Neutrophil (primary cell): ENCODE measurements around the gene POU6F2.

Source experiments
- H3K27ac ChIP-seq: fragments of 200-600 bp; sonication (generic); 2 replicates; pipeline ENCODE4 v1.5.1; 2016; ENCODE audit warnings: mild to moderate bottlenecking, moderate library complexity
- H3K27me3 ChIP-seq: fragments of 200-600 bp; sonication (generic); 2 replicates; pipeline ENCODE4 v1.6.0; 2016; ENCODE audit warnings: mild to moderate bottlenecking
- H3K36me3 ChIP-seq: fragments of 200-600 bp; sonication (generic); 2 replicates; pipeline ENCODE4 v1.5.1; 2017
- H3K4me1 ChIP-seq, 2 experiments: fragments of 200-600 bp in 1 of 2; sonication (generic) in 1 of 2; 1 replicate in 1 of 2; 2 replicates in 1 of 2; pipeline versions ENCODE4 v1.5.1 to v1.6.1; 2013 to 2016; ENCODE audit warnings: low read depth in 1 of 2, low read length in 1 of 2, mild to moderate bottlenecking in 1 of 2, moderate library complexity in 1 of 2; ENCODE audit not compliant: control insufficient read depth in 1 of 2, insufficient read depth in 1 of 2
- H3K4me3 ChIP-seq, 2 experiments: fragments of 200-600 bp in 1 of 2; sonication (generic) in 1 of 2; 1 replicate in 1 of 2; 2 replicates in 1 of 2; pipeline ENCODE4 v1.5.1; 2013 to 2016; ENCODE audit warnings: low read depth in 1 of 2, low read length in 1 of 2, mild to moderate bottlenecking in 1 of 2, moderate library complexity in 1 of 2
- H3K9me3 ChIP-seq: fragments of 200-600 bp; sonication (generic); 2 replicates; pipeline ENCODE4 v1.5.1; 2016
- TF ChIP-seq, protein P1 (sequence below): fragments of 200-600 bp; sonication (generic); IDR thresholded peaks from 2 replicates; pipeline ENCODE4 v1.5.1; 2016; ENCODE audit warnings: antibody characterized with exemption

Gene POU6F2

GRCh38 chr7:39336442-39336841 is 358.7 kb downstream of the POU6F2 start:
- Histone ChIP-seq H3K4me3 (no peak overlapping the region), H3K27me3 (no peaks in the 10 kb centered on the region)

GRCh38 chr7:39338716-39339115 is 361.0 kb downstream of the POU6F2 start:
- Histone ChIP-seq H3K36me3 (no peaks in the 10 kb centered on the region), H3K27me3 (no peaks in the 10 kb centered on the region), H3K9me3 (no peaks in the 10 kb centered on the region), H3K27ac (no peak overlapping the region), H3K4me3 (no peak overlapping the region), H3K4me1 (no peaks in the 10 kb centered on the region)
- TF ChIP-seq, protein P1, sequence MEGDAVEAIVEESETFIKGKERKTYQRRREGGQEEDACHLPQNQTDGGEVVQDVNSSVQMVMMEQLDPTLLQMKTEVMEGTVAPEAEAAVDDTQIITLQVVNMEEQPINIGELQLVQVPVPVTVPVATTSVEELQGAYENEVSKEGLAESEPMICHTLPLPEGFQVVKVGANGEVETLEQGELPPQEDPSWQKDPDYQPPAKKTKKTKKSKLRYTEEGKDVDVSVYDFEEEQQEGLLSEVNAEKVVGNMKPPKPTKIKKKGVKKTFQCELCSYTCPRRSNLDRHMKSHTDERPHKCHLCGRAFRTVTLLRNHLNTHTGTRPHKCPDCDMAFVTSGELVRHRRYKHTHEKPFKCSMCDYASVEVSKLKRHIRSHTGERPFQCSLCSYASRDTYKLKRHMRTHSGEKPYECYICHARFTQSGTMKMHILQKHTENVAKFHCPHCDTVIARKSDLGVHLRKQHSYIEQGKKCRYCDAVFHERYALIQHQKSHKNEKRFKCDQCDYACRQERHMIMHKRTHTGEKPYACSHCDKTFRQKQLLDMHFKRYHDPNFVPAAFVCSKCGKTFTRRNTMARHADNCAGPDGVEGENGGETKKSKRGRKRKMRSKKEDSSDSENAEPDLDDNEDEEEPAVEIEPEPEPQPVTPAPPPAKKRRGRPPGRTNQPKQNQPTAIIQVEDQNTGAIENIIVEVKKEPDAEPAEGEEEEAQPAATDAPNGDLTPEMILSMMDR: no peak

More at GRCh38 chr7:39336442-39336841, 358.7 kb downstream of the POU6F2 start:
- no peaks in the 10 kb centered on the region for H3K4me1 ChIP-seq
- H3K9me3 ChIP-seq: no peaks in the 10 kb centered on the region
- H3K36me3 ChIP-seq: no peaks in the 10 kb centered on the region
- H3K27ac ChIP-seq: no peak overlapping the region
- TF ChIP-seq, protein P1: no peak

- Histone ChIP-seq H3K27me3 (no peaks in the 10 kb centered on the region), H3K9me3 (no peaks in the 10 kb centered on the region), H3K4me1 (no peaks in the 10 kb centered on the region), H3K4me3 (no peak overlapping the region), H3K36me3 (no peaks in the 10 kb centered on the region), H3K27ac (no peak overlapping the region)
- TF ChIP-seq, protein P1: no peak
These were observed 361.9 kb downstream of the POU6F2 start for GRCh38 chr7:39339591-39339990.

DNA sequence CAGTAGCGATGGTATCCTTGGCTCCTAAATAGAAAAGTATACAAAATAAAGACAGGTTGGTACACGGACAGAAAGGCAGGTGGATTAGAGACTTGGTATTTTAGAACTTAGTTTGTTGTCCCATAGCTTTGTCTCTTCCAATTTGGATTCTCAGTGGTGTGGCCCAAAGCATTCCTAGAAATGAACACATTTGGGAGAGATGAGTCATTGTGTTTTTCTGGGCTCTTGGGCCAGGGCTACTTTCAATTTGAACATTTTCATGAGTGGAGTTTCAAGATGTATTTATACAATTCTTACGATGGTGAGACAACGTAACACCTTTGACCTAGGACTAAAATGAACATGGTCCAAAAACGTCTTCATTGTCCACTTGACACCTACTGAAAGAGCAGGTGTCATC is 363.4 kb downstream of the POU6F2 start:
- H3K27ac ChIP-seq: no peak overlapping the region
- TF ChIP-seq, protein P1: no peak
- H3K27me3 ChIP-seq: no peaks in the 10 kb centered on the region
- no peaks in the 10 kb centered on the region for H3K36me3 ChIP-seq
- no peak overlapping the region for H3K4me3 ChIP-seq
- H3K9me3 ChIP-seq: no peaks in the 10 kb centered on the region
- H3K4me1 ChIP-seq: no peaks in the 10 kb centered on the region

DNA sequence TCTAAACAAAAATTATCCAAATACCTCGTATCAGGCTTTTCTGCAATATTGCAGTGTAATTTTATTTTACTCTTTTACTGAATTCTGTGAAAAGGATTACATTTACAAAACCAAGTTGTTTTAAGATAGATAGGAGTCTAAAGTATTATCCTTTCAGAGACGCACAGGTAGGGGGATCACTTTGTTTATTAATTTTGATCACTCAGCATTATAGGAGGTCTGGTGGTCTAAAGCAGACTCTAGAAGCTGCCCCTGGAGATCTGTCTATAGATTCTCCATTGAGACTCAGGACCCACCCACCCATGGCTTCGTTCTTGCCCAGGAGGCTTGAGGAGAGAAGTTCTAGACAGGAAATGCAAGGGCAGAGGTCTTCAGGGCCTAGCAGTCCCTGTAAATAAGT is 365.1 kb downstream of the POU6F2 start:
- Histone ChIP-seq H3K27ac (no peak overlapping the region), H3K4me3 (no peak overlapping the region), H3K27me3 (no peaks in the 10 kb centered on the region), H3K9me3 (no peaks in the 10 kb centered on the region), H3K4me1 (no peaks in the 10 kb centered on the region), H3K36me3 (no peaks in the 10 kb centered on the region)
- TF ChIP-seq, protein P1: no peak
